Upper lobe of left lung (tissue), 6 donors: ENCODE data around the gene SH3D21. TPM values are rescaled to one million over a fixed set of nuclear protein-coding genes. Genes with fewer than 3 reads are reported as not detected.
A peak's percentile ranks its signal among the peaks of the same experiment; 100 is the strongest.

Source experiments
- ATAC-seq, 2 donors: fragments of 200-7000 bp; cut with Tn5 transposase; one replicate each; pipeline ENCODE4 v1.9.1; 2022; ENCODE audit warnings: mild to moderate bottlenecking in 2 of 2, moderate library complexity in 2 of 2; ENCODE audit not compliant: low FRiP score in 2 of 2
- DNase-seq, 2 donors: peaks; one replicate each; pipeline ENCODE4 v3.0.0-alpha.2; 2019 to 2020
- H3K27ac ChIP-seq, 4 donors: fragments of 200-600 bp; sonication (generic); one replicate each; pipeline ENCODE4 v1.5.1; 2016 to 2019
- H3K27me3 ChIP-seq, 4 donors: fragments of 200-600 bp; sonication (generic); one replicate each; pipeline ENCODE4 v1.5.1; 2017 to 2019
- H3K36me3 ChIP-seq, 4 donors: fragments of 200-600 bp; sonication (generic); one replicate each; pipeline ENCODE4 v1.5.1; 2016 to 2019
- H3K4me1 ChIP-seq, 4 donors: fragments of 200-600 bp; sonication (generic); one replicate each; pipeline ENCODE4 v1.5.1; 2018 to 2019
- H3K4me3 ChIP-seq, 4 donors: fragments of 200-600 bp; sonication (generic); one replicate each; pipeline ENCODE4 v1.5.1; 2017 to 2019; ENCODE audit warnings: mild to moderate bottlenecking in 2 of 4, moderate library complexity in 1 of 4
- H3K9me3 ChIP-seq, 4 donors: fragments of 200-600 bp; sonication (generic); one replicate each; pipeline ENCODE4 v1.5.1; 2018 to 2019
- CTCF ChIP-seq, 6 experiments: fragments of 450-650 bp in 4 of 6; fragments of 200-600 bp in 2 of 6; sonication (generic) in 2 of 6; IDR thresholded peaks; one replicate each; pipeline ENCODE4 v1.5.1; 2016 to 2019; ENCODE audit warnings: antibody characterized with exemption in 6 of 6
- EP300 ChIP-seq, 4 donors: sonication (generic); formaldehyde crosslinking; IDR thresholded peaks; one replicate each; pipeline ENCODE4 v1.5.1; 2017; ENCODE audit warnings: antibody characterized with exemption in 4 of 4, control low read depth in 2 of 4
- POLR2A ChIP-seq, 4 donors: fragments of 450-650 bp; IDR thresholded peaks; one replicate each; pipeline ENCODE4 v1.5.1; 2016 to 2017; ENCODE audit warnings: antibody characterized with exemption in 4 of 4, mild to moderate bottlenecking in 2 of 4
- POLR2AphosphoS5 ChIP-seq, 2 donors: sonication (generic); formaldehyde crosslinking; IDR thresholded peaks; one replicate each; pipeline ENCODE4 v1.5.1; 2017; ENCODE audit warnings: antibody characterized with exemption in 2 of 2
- WGBS, 2 donors: methylation state at CpG; one replicate each; pipeline ENCODE4 v1.1.5; 2017 to 2018; 5-methylcytosine and 5-hydroxymethylcytosine counted together
- total RNA-seq, 6 donors: library from RNA; depleted of rRNA in 4 of 6; stranded (reverse); fragments of >200 nt in 4 of 6; gene quantifications; one replicate each; pipeline versions ENCODE4 v1.1.0 to v1.2.1, GENCODE V29; 2016 to 2021
- donor health status: DM: no; HTN: no; CAD: no; lungs with moderate emphysema.
- donor health status: DM: no; HTN: yes; CAD: no; lungs with severe emphysema.

Gene SH3D21
- total RNA-seq, 6 donors from 2014 or later = 4.4 to 65.0 (median 13.1) TPM

GRCh38 chr1:36369061-36369861 is 63.1 kb downstream of the SH3D21 start:
- WGBS, 2 donors = 59 to 65% methylated on average over 7 of the region's 7 CpGs
- H3K4me1 ChIP-seq = peaks cover 54 to 77% (median 68%) of the 10 kb centered on the region in 4 donors

More at GRCh38 chr1:36369061-36369861, 63.1 kb downstream of the SH3D21 start:
- Histone ChIP-seq H3K27me3 (no peaks in the 10 kb centered on the region), H3K27ac (peak overlapping the region in 2 of 4 donors; percentile 39 to 61), H3K4me3 (no peak overlapping the region), H3K36me3 (peaks cover 0 to 6% (median 3%) of the 10 kb centered on the region in 4 donors), H3K9me3 (no peaks in the 10 kb centered on the region)
- no peak for TF ChIP-seq POLR2AphosphoS5 (IDR thresholded peaks at IDR 0.05)
- TF ChIP-seq POLR2A (IDR thresholded peaks at IDR 0.05) = no peak
- TF ChIP-seq EP300 (IDR thresholded peaks at IDR 0.05) = no peak
- peak; percentile 87 to 91 (median 90) for TF ChIP-seq CTCF (IDR thresholded peaks at IDR 0.05)
- DNase-seq = peak in 1 of 2 donors; percentile 75
- ATAC-seq = peak; percentile 68 to 82

Other genes starting within 250 kb of the SH3D21 start
- gene TEKT2, start 222.3 kb upstream of the SH3D21 start, total RNA-seq = 10 to 100 TPM in 2 of 6 donors, 1 to 10 TPM in 3, under 1 TPM in 1; 0.69 to 24.3 (median 8.1) TPM
- gene ADPRS, start 217.5 kb upstream of the SH3D21 start, total RNA-seq = 10 to 100 TPM; 29.3 to 60.0 (median 45.8) TPM
- 10 to 100 TPM in 3 of 6 donors, 1 to 10 TPM in 3; 2.5 to 20.8 (median 11.4) TPM for gene COL8A2, start 181.1 kb upstream of the SH3D21 start, total RNA-seq
- 100 to 1,000 TPM in 2 of 6 donors, 10 to 100 TPM in 4; 65.8 to 120 (median 75.5) TPM for gene TRAPPC3, start 156.9 kb upstream of the SH3D21 start, total RNA-seq
- gene MAP7D1, start 150.2 kb upstream of the SH3D21 start, total RNA-seq = 100 to 1,000 TPM; 129 to 290 (median 153) TPM
- 10 to 100 TPM; 55.0 to 91.1 (median 84.0) TPM for gene THRAP3, start 81.9 kb upstream of the SH3D21 start, total RNA-seq
- gene EVA1B, start 17.3 kb downstream of the SH3D21 start, total RNA-seq = 10 to 100 TPM; 24.3 to 97.9 (median 36.6) TPM
- 100 to 1,000 TPM in 1 of 6 donors, 10 to 100 TPM in 5; 26.2 to 100 (median 69.1) TPM for gene STK40, start 79.6 kb downstream of the SH3D21 start, total RNA-seq
- gene LSM10, start 91.5 kb downstream of the SH3D21 start, total RNA-seq = 10 to 100 TPM; 19.1 to 54.6 (median 35.8) TPM
- 10 to 100 TPM; 11.8 to 28.2 (median 13.6) TPM for gene OSCP1, start 144.1 kb downstream of the SH3D21 start, total RNA-seq
- 10 to 100 TPM; 43.0 to 83.6 (median 66.1) TPM for gene MRPS15, start 158.0 kb downstream of the SH3D21 start, total RNA-seq
- 100 to 1,000 TPM; 192 to 851 (median 261) TPM for gene CSF3R, start 176.5 kb downstream of the SH3D21 start, total RNA-seq